ENCODE measurements around the gene CPXM1. TPM values are rescaled to one million over a fixed set of nuclear protein-coding genes. Genes with fewer than 3 reads are reported as not detected.

CPXM1 gene
- total and polyA plus RNA-seq, 4 donors = 0.23 to 3.7 (median 3.4) TPM; not detected in 1

DNA sequence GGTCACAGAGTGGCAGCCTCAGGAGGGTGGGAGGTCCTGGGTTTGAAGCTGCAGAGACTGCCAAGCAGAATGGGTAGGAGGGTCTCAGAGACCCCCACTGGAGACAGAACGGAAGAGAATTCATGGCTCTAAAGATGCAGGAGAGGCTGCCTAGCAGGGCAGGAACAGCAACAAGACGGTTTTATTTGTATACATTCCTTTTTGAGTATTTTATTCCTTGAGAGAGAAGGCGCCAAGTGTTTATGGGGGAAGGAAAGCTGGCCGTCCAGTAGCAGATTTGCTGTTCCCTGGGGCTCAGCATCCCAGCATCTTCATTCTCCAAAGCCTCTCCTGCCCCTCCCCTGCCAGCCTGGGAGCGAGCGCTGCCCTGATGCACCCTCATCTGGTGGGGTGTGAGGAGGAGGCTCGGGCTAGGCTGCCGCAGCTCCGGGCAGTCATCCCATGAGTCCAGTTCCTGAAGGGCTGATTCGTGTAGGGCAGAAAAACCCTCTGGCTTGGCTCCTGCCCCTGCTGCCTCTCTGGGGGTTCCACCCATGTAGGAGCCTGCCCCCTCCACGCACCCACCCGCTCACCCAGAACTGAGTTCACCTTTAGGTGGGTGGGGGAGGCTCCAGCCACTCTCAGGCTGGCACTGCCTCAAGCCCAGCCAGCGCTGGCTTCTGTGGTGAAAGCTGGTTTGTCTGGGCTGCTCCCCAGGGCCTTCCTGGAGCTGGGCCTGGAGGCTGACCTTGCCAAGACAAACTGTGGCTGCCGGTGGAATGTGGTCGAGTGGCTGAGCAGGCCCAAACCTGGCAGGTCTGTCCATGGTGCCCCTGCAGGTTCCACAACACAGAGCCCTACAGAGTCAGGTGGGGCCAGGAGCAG lies 32.4 kb downstream of the CPXM1 start:
- Histone ChIP-seq H3K27ac (ENCODE audit: low read depth in 1 of 2, low read length in 2 of 2) (no peak overlapping the region), H3K9me3 (ENCODE audit: control insufficient read depth, low read length) (no peaks in the 10 kb centered on the region), H3K4me1 (ENCODE audit: control insufficient read depth in 1 of 2, insufficient read depth in 2 of 2, low read length in 2 of 2) (no peaks in the 10 kb centered on the region), H3K36me3 (ENCODE audit: control insufficient read depth in 1 of 2, insufficient read depth in 2 of 2, low read length in 1 of 2) (no peaks in the 10 kb centered on the region), H3K27me3 (ENCODE audit: control insufficient read depth in 1 of 2, insufficient read depth in 2 of 2, low read length in 1 of 2) (no peaks in the 10 kb centered on the region), H3K4me3 (ENCODE audit: low read length in 2 of 2) (no peak overlapping the region)
- peak; percentile 84 to 90 for DNase-seq
- intact Hi-C loops (cut with DNase I) = loop anchor here in 1 of 2 donors (5.0 kb wide), 1 partner anchor 64 kb away; no protein-coding TSS in a partner anchor
- ATAC-seq (ENCODE audit: low FRiP score) = peak; percentile 89
- WGBS, 2 donors = 1 to 6% methylated on average over 15 of the region's 15 CpGs

DNA sequence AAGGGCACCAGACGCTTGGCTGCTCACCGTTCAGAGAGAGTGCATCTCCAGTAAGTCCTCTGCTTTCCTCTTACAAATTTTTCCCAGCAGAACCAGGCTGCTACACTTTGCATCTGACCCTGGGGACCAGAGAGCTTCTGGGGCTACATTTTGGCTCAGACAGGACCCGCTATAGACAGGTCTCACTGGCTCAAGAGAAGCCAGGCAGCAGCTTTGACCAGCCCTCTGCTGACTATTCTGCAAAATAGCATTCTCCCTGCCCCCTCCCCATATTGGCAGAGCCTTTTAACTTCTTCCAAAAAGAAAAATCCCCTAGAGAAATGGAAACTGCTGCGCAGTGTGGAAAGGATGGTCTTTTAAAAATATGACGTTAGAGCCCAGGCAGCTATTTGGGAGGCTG lies 37.2 kb downstream of the CPXM1 start:
- WGBS, 2 donors = 21 to 23% methylated on average over 5 of the region's 5 CpGs
- Histone ChIP-seq H3K27me3 (ENCODE audit: control insufficient read depth in 1 of 2, insufficient read depth in 2 of 2, low read length in 1 of 2) (no peaks in the 10 kb centered on the region), H3K36me3 (ENCODE audit: control insufficient read depth in 1 of 2, insufficient read depth in 2 of 2, low read length in 1 of 2) (no peaks in the 10 kb centered on the region), H3K4me1 (ENCODE audit: control insufficient read depth in 1 of 2, insufficient read depth in 2 of 2, low read length in 2 of 2) (no peaks in the 10 kb centered on the region), H3K9me3 (ENCODE audit: control insufficient read depth, low read length) (no peaks in the 10 kb centered on the region), H3K4me3 (ENCODE audit: low read length in 2 of 2) (no peak overlapping the region), H3K27ac (ENCODE audit: low read depth in 1 of 2, low read length in 2 of 2) (no peak overlapping the region)
- no peak for ATAC-seq (ENCODE audit: low FRiP score)
- DNase-seq = no peak
- intact Hi-C loops (cut with DNase I) = no loop called here

DNA sequence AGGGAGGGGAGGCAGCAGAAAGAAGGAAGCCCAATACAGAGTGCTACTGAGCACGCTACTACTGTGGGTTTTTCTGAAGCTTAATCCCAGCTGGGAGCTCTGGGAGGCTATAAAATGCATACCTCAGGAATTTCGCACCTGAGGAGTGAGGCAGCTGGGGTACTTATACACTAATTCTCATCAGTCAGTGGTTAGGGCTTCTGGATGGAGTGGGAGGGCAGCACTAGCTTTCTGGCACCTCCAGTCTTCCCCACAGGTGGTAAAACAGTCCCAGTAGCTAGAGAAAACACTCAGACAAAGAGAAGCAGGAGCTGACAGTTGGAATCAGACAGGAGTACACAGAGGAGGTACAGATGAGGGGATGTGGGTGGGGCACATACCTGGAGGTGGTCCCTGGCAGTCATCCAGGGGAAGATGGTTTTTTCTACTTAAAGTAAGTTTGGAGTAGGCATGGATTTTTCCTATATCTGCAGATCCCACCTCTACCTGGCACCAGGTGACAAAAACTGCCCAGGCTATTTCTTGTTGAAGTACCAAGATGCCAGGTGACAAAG lies 37.8 kb downstream of the CPXM1 start:
- H3K27me3 ChIP-seq (ENCODE audit: control insufficient read depth in 1 of 2, insufficient read depth in 2 of 2, low read length in 1 of 2) = no peaks in the 10 kb centered on the region
- DNase-seq (no peak), ATAC-seq (ENCODE audit: low FRiP score) (no peak)
- no peaks in the 10 kb centered on the region for H3K4me1 ChIP-seq (ENCODE audit: control insufficient read depth in 1 of 2, insufficient read depth in 2 of 2, low read length in 2 of 2)
- H3K27ac ChIP-seq (ENCODE audit: low read depth in 1 of 2, low read length in 2 of 2) = no peak overlapping the region
- H3K36me3 ChIP-seq (ENCODE audit: control insufficient read depth in 1 of 2, insufficient read depth in 2 of 2, low read length in 1 of 2) = no peaks in the 10 kb centered on the region
- H3K9me3 ChIP-seq (ENCODE audit: control insufficient read depth, low read length) = no peaks in the 10 kb centered on the region
- WGBS, 2 donors = 50 to 55% methylated on average over 2 of the region's 2 CpGs
- no peak overlapping the region for H3K4me3 ChIP-seq (ENCODE audit: low read length in 2 of 2)
- intact Hi-C loops (cut with DNase I) = no loop called here

- Histone ChIP-seq H3K36me3 (ENCODE audit: control insufficient read depth in 1 of 2, insufficient read depth in 2 of 2, low read length in 1 of 2) (no peaks in the 10 kb centered on the region), H3K27me3 (ENCODE audit: control insufficient read depth in 1 of 2, insufficient read depth in 2 of 2, low read length in 1 of 2) (no peaks in the 10 kb centered on the region), H3K27ac (ENCODE audit: low read depth in 1 of 2, low read length in 2 of 2) (no peak overlapping the region), H3K4me1 (ENCODE audit: control insufficient read depth in 1 of 2, insufficient read depth in 2 of 2, low read length in 2 of 2) (no peaks in the 10 kb centered on the region), H3K9me3 (ENCODE audit: control insufficient read depth, low read length) (no peaks in the 10 kb centered on the region), H3K4me3 (ENCODE audit: low read length in 2 of 2) (no peak overlapping the region)
- intact Hi-C loops (cut with DNase I) = no loop called here
- 96% methylated on average over 4 of the region's 4 CpGs for WGBS, 2 donors
- DNase-seq (no peak), ATAC-seq (ENCODE audit: low FRiP score) (no peak)
These were observed 38.5 kb downstream of the CPXM1 start for GRCh38 chr20:2761885-2762284.

- Histone ChIP-seq H3K36me3 (ENCODE audit: control insufficient read depth in 1 of 2, insufficient read depth in 2 of 2, low read length in 1 of 2) (no peaks in the 10 kb centered on the region), H3K4me3 (ENCODE audit: low read length in 2 of 2) (no peak overlapping the region), H3K9me3 (ENCODE audit: control insufficient read depth, low read length) (no peaks in the 10 kb centered on the region), H3K4me1 (ENCODE audit: control insufficient read depth in 1 of 2, insufficient read depth in 2 of 2, low read length in 2 of 2) (no peaks in the 10 kb centered on the region), H3K27me3 (ENCODE audit: control insufficient read depth in 1 of 2, insufficient read depth in 2 of 2, low read length in 1 of 2) (no peaks in the 10 kb centered on the region), H3K27ac (ENCODE audit: low read depth in 1 of 2, low read length in 2 of 2) (no peak overlapping the region)
- WGBS, 2 donors = 97 to 98% methylated on average over 2 of the region's 2 CpGs
- DNase-seq (no peak), ATAC-seq (ENCODE audit: low FRiP score) (no peak)
- intact Hi-C loops (cut with DNase I) = no loop called here
These were observed 39.5 kb downstream of the CPXM1 start for GRCh38 chr20:2760952-2761305.

DNA sequence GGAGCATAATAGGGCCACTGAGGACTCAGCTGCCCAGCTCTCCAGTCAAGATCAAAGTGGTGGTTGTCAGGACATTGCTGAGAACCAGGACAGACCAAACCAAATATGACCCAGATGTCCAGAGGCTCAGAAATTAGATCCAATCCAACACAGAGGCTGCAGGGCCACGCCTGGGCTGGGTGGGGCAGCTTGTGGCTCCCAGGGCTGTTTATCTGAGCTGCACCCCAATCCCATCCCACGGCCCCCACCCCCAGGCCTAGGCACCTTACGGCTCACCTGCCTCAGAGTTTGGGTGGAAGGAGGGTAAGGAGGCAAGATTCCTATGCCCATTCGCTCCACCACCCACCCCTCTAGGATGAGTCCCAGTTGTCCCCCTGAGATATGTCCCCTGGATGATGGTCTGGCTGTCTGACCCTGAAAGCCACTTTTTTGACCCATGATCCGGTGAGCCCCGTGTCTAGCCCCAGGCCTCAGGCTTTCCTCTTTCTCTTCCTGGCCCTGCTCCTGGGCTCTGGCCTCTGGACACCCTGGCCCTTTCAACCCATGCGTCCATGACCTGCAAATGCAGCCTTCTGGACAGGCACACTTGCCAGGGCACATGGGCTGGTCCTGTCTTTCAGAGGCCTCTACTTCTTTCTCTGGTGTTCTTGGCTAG lies 40.0 kb downstream of the CPXM1 start:
- ATAC-seq (ENCODE audit: low FRiP score) (no peak), DNase-seq (no peak)
- no peak overlapping the region for H3K27ac ChIP-seq (ENCODE audit: low read depth in 1 of 2, low read length in 2 of 2)
- no peaks in the 10 kb centered on the region for H3K36me3 ChIP-seq (ENCODE audit: control insufficient read depth in 1 of 2, insufficient read depth in 2 of 2, low read length in 1 of 2)
- H3K27me3 ChIP-seq (ENCODE audit: control insufficient read depth in 1 of 2, insufficient read depth in 2 of 2, low read length in 1 of 2) = no peaks in the 10 kb centered on the region
- H3K4me1 ChIP-seq (ENCODE audit: control insufficient read depth in 1 of 2, insufficient read depth in 2 of 2, low read length in 2 of 2) = no peaks in the 10 kb centered on the region
- 90 to 95% methylated on average over 7 of the region's 7 CpGs for WGBS, 2 donors
- no peaks in the 10 kb centered on the region for H3K9me3 ChIP-seq (ENCODE audit: control insufficient read depth, low read length)
- intact Hi-C loops (cut with DNase I) = no loop called here
- H3K4me3 ChIP-seq (ENCODE audit: low read length in 2 of 2) = no peak overlapping the region

DNA sequence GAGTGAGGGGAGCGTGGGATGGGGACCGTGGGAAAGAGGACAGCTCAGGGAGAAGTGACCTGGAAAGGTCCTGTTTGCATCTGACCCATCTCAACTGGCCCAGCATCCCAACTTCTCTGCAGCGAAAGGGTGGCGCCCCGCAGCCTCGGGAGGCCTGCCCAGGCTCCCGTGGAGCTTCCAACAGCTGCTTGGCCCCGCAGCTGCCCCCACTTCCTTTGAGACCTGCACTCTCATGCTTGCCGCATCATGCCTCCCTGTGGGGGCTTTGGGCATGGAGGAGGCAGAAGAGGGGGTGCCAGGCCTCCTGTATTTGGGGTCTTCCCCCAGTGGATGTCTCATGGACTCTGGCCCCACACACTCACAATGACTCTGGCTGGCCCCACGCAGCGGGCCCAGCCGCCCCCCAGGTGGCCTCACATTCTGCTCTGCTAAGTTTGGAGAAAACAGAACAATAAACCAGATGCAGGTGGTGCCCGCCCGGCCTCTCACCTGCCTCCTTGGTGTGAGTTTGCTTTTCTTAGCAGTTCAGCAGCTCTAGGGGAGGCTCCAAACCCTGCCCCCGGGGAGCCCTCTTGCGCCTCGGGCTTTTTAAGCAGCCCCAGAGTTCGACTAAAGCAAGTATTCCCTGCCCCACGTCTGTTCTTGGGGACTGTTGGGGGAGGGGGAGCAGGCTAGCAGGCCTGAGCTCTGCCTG lies 40.7 kb downstream of the CPXM1 start:
- Histone ChIP-seq H3K9me3 (ENCODE audit: control insufficient read depth, low read length) (no peaks in the 10 kb centered on the region), H3K4me3 (ENCODE audit: low read length in 2 of 2) (no peak overlapping the region), H3K36me3 (ENCODE audit: control insufficient read depth in 1 of 2, insufficient read depth in 2 of 2, low read length in 1 of 2) (no peaks in the 10 kb centered on the region), H3K27ac (ENCODE audit: low read depth in 1 of 2, low read length in 2 of 2) (no peak overlapping the region), H3K27me3 (ENCODE audit: control insufficient read depth in 1 of 2, insufficient read depth in 2 of 2, low read length in 1 of 2) (no peaks in the 10 kb centered on the region), H3K4me1 (ENCODE audit: control insufficient read depth in 1 of 2, insufficient read depth in 2 of 2, low read length in 2 of 2) (no peaks in the 10 kb centered on the region)
- no peak for DNase-seq
- ATAC-seq (ENCODE audit: low FRiP score) = no peak
- intact Hi-C loops (cut with DNase I) = no loop called here
- WGBS, 2 donors = 88 to 91% methylated on average over 19 of the region's 19 CpGs

DNA sequence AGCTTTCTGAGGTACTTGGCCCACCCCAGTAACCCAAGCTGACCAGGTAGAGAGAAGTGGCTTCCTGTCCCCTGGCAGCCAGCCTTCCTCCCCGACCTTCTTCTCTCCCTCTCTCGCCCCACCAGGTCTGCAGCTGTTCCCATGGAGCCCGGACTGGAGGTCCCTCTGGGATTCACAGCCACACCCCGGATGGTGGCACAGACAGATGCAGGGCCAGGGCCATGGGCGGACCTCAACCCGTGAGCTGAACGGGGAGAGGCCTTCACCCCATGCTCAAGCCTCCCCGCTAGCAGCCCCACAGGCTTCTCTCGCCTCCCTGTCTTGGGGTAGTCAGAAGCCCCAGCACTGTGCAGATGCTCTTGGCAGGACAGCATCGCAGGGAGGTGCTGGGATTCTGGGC lies 41.3 kb downstream of the CPXM1 start:
- H3K36me3 ChIP-seq (ENCODE audit: control insufficient read depth in 1 of 2, insufficient read depth in 2 of 2, low read length in 1 of 2) = no peaks in the 10 kb centered on the region
- 92 to 94% methylated on average over 10 of the region's 10 CpGs for WGBS, 2 donors
- DNase-seq = no peak
- intact Hi-C loops (cut with DNase I) = no loop called here
- ATAC-seq (ENCODE audit: low FRiP score) = no peak
- H3K27me3 ChIP-seq (ENCODE audit: control insufficient read depth in 1 of 2, insufficient read depth in 2 of 2, low read length in 1 of 2) = no peaks in the 10 kb centered on the region
- H3K9me3 ChIP-seq (ENCODE audit: control insufficient read depth, low read length) = no peaks in the 10 kb centered on the region
- no peak overlapping the region for H3K27ac ChIP-seq (ENCODE audit: low read depth in 1 of 2, low read length in 2 of 2)
- no peaks in the 10 kb centered on the region for H3K4me1 ChIP-seq (ENCODE audit: control insufficient read depth in 1 of 2, insufficient read depth in 2 of 2, low read length in 2 of 2)
- H3K4me3 ChIP-seq (ENCODE audit: low read length in 2 of 2) = no peak overlapping the region

Data from aorta (tissue), 5 donors.